Fibroblast of skin of abdomen (primary cell): ENCODE measurements around the gene EEF2K.

ENCODE experiments used
- DNase-seq: peaks from one replicate; pipeline ENCODE4 v3.0.0-alpha.2; 2013

The EEF2K gene

DNA sequence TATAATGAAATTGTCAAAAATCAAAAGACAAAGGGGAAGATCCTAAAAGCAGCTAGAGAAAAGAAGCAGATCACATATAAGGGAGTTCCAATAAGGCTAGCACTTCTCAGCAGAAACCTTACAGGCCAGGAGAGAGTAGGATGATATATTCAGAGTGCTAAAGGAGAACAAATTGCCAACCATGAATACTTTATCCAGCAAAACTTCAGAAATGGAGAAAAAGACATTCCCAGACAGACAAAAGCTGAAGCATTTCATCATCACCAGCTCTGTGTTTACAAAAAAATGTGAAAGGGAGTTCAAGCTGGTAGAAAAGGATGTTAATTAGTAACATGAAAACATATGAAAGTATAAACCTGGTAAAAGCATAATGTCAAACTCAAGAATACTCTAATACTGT is 131.0 kb downstream of the EEF2K start:
- no peak for DNase-seq

DNA sequence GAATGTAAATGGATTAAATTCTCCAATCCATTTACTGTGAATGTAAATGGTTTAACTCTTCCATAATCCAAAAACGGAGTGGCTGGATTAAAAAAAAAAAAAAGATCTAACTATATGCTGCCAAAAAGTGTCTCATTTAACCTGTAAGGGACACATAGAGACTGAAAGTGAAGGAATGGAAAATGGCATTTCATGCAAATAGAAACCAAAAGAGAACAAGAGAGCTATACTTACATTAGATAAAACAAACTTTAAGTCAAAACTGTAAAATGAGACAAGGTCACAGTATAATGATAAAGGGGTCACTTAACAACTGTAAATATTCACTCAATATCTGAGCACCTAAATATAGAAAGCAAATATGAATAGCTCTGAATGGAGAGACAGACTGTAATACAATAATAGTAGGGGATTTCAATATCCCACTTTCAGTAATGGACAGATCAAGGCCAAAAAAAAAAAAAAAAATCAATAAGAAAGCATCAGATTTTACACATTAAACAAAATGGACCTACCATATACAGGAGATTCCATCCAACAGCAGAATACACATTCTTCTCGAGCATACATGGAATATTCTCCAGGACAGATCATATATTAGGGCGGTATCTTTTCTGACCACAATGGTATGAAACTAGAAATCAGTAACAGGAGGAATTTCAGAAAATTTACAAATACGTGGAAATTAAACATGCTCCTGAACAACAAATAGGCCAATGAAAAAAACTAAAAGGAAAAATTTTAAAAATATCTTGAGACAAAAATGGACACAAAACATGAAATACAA is 132.0 kb downstream of the EEF2K start:
- no peak for DNase-seq
